Subcutaneous adipose tissue (tissue), 4 donors: ENCODE measurements around the gene XIST. TPM values are rescaled to one million over a fixed set of nuclear protein-coding genes. Genes with fewer than 3 reads are reported as not detected.

Source experiments
- CTCF ChIP-seq: fragments of 450-650 bp; IDR thresholded peaks from one replicate; pipeline ENCODE4 v1.5.1; 2016; ENCODE audit warnings: low read depth, mild to moderate bottlenecking, control low read depth, antibody characterized with exemption, moderate library complexity
- small RNA-seq: library from RNA; depleted of rRNA; stranded (forward); fragments of <200 nt; gene quantifications from one replicate; pipeline ENCODE3, GENCODE V24; 2016
- total RNA-seq, 4 donors: library from RNA; depleted of rRNA; stranded (reverse); fragments of >200 nt; gene quantifications; one replicate each; pipeline ENCODE4 v1.1.0, GENCODE V29; 2016

The XIST gene
- total RNA-seq, 4 donors from 2014 or later, result 0.38 to 342 (median 113) TPM

GRCh38 chrX:73812256-73812655 is 40.3 kb downstream of the XIST start:
- no peak for TF ChIP-seq CTCF

GRCh38 chrX:73799888-73800287 is 52.6 kb downstream of the XIST start:
- no peak for TF ChIP-seq CTCF

- TF ChIP-seq CTCF, result no peak
Measured at GRCh38 chrX:73785493-73785892, 67.0 kb downstream of the XIST start.

Small RNAs within 50 kb of the gene (small RNA-seq; reads per million reads assigned to genes)
- not detected for gene RF01880
